PFSK-1 (cell line): ENCODE measurements around the gene TBC1D22A.

Experiments used
- FOXP2 ChIP-seq: optimal IDR thresholded peaks from 2 replicates; pipeline ENCODE3; 2011; ENCODE audit warnings: borderline replicate concordance, control low read depth, inconsistent platforms; ENCODE audit not compliant: insufficient read depth; ENCODE audit errors: extremely low read length, extremely low read depth
- TAF1 ChIP-seq: IDR thresholded peaks from 2 replicates; pipeline ENCODE4 v1.6.1; 2012; ENCODE audit warnings: low read length, control low read depth, borderline replicate concordance; ENCODE audit not compliant: insufficient read depth
- TF ChIP-seq, protein P1 (sequence below), 2 experiments: IDR thresholded peaks; 2 replicates each; pipeline versions ENCODE4 v1.6.1 to v1.8.0; 2011 to 2012; ENCODE audit warnings: low read depth in 2 of 2, low read length in 2 of 2, control low read depth in 1 of 2, inconsistent platforms in 1 of 2, mild to moderate bottlenecking in 1 of 2, moderate library complexity in 1 of 2; ENCODE audit not compliant: insufficient read depth in 1 of 2

DNA sequence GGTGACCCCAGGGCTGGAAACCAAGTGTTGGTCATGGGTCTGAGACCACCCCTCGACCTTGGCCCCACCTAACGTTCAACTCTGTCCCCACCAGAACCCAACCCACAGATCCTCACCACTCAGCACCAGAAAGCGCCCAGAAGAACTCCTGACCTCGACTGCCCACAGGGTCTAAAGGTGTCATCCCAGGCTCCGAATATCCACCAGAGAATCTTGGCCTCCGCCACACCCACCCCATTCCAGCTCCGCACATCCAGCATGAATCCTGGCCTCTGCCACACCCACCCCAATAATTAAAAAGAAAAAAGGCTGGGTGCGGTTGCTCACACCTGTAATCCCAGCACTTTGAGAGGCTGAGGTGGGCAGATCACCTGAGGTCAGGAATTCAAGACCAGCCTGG lies 25.7 kb upstream of the TBC1D22A start:
- TF ChIP-seq TAF1 (no peak), FOXP2 (no peak)
- TF ChIP-seq, protein P1, sequence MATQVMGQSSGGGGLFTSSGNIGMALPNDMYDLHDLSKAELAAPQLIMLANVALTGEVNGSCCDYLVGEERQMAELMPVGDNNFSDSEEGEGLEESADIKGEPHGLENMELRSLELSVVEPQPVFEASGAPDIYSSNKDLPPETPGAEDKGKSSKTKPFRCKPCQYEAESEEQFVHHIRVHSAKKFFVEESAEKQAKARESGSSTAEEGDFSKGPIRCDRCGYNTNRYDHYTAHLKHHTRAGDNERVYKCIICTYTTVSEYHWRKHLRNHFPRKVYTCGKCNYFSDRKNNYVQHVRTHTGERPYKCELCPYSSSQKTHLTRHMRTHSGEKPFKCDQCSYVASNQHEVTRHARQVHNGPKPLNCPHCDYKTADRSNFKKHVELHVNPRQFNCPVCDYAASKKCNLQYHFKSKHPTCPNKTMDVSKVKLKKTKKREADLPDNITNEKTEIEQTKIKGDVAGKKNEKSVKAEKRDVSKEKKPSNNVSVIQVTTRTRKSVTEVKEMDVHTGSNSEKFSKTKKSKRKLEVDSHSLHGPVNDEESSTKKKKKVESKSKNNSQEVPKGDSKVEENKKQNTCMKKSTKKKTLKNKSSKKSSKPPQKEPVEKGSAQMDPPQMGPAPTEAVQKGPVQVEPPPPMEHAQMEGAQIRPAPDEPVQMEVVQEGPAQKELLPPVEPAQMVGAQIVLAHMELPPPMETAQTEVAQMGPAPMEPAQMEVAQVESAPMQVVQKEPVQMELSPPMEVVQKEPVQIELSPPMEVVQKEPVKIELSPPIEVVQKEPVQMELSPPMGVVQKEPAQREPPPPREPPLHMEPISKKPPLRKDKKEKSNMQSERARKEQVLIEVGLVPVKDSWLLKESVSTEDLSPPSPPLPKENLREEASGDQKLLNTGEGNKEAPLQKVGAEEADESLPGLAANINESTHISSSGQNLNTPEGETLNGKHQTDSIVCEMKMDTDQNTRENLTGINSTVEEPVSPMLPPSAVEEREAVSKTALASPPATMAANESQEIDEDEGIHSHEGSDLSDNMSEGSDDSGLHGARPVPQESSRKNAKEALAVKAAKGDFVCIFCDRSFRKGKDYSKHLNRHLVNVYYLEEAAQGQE (IDR thresholded peaks at IDR 0.05; ENCODE audit: insufficient read depth in 1 of 2, low read depth in 2 of 2, low read length in 2 of 2), result no peak
